GM12865 (cell line): ENCODE measurements around the gene MAVS.
A peak's percentile ranks its signal among the peaks of the same experiment; 100 is the strongest.

ENCODE experiments used
- DNase-seq: peaks from one replicate; pipeline ENCODE4 v3.0.0; 2010; ENCODE audit warnings: low read depth
- H3K4me3 ChIP-seq: 2 replicates; pipeline ENCODE4 v1.5.1; 2011; ENCODE audit warnings: mild to moderate bottlenecking, low read depth, low read length, control low read depth
- TF ChIP-seq, protein P1 (sequence below): IDR thresholded peaks from 2 replicates; pipeline ENCODE4 v1.5.1; 2011; ENCODE audit warnings: low read length, control low read depth, low read depth, inconsistent platforms; ENCODE audit not compliant: insufficient read depth; ENCODE audit errors: missing control alignments

Gene MAVS

DNA sequence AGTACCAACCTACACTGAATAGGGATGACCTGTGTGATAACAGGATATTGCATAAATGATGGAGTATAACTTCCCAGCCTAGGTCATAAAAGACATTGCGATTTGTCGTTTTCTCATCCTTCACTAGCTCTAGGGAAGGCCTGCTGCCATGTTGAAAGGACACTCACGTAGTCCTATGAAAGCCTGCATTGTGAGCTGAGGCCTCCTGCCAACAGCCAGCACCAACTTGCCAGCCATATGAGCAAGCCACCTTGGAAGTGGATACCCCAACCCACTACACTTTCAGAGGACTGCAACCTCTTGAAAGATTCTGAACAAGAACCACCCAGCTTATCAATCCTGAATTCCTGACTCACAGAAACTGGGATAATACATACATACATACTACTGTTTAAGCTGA, 39.1 kb downstream of the MAVS start:
- TF ChIP-seq, protein P1, sequence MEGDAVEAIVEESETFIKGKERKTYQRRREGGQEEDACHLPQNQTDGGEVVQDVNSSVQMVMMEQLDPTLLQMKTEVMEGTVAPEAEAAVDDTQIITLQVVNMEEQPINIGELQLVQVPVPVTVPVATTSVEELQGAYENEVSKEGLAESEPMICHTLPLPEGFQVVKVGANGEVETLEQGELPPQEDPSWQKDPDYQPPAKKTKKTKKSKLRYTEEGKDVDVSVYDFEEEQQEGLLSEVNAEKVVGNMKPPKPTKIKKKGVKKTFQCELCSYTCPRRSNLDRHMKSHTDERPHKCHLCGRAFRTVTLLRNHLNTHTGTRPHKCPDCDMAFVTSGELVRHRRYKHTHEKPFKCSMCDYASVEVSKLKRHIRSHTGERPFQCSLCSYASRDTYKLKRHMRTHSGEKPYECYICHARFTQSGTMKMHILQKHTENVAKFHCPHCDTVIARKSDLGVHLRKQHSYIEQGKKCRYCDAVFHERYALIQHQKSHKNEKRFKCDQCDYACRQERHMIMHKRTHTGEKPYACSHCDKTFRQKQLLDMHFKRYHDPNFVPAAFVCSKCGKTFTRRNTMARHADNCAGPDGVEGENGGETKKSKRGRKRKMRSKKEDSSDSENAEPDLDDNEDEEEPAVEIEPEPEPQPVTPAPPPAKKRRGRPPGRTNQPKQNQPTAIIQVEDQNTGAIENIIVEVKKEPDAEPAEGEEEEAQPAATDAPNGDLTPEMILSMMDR, result no peak
- DNase-seq, result no peak
- H3K4me3 ChIP-seq, result no peak overlapping the region

DNA sequence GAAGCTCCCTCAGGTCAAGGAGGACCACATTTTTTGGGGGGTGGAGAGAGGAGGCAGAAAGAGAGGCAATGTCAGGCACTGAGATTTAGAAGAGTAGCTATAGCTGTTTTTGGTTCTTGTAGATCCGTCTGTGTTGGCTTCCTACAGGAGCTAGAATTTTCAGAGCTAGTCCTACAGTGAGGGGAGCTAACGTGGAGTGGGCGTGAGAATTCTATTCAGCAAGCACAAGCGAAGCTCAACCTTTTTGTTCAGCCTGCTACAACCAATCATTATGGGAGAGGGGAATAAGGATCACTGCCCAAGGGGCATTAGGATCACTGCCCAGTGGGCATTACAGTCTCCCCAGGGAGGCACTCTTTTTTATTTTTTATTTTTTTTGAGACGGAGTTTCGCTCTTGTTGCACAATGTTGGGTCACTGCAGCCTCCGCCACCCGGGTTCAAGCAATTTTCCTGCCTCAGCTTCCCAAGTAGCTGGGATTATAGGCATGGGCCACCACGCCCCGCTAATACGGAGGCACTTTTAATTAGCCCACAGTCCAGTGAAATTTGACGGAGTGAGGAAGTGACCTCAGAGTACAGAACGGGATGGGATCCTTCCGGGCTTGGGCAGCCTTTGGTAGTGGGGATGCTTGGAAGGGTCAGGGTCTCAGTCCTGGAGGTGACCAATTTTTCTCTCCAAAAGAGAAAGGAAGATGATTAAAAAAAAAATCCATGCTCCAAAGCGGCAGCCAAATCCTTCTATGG, 41.4 kb downstream of the MAVS start:
- peak; percentile 37 for DNase-seq
- TF ChIP-seq, protein P1, result no peak
- H3K4me3 ChIP-seq, result peak overlapping the region; percentile 99

DNA sequence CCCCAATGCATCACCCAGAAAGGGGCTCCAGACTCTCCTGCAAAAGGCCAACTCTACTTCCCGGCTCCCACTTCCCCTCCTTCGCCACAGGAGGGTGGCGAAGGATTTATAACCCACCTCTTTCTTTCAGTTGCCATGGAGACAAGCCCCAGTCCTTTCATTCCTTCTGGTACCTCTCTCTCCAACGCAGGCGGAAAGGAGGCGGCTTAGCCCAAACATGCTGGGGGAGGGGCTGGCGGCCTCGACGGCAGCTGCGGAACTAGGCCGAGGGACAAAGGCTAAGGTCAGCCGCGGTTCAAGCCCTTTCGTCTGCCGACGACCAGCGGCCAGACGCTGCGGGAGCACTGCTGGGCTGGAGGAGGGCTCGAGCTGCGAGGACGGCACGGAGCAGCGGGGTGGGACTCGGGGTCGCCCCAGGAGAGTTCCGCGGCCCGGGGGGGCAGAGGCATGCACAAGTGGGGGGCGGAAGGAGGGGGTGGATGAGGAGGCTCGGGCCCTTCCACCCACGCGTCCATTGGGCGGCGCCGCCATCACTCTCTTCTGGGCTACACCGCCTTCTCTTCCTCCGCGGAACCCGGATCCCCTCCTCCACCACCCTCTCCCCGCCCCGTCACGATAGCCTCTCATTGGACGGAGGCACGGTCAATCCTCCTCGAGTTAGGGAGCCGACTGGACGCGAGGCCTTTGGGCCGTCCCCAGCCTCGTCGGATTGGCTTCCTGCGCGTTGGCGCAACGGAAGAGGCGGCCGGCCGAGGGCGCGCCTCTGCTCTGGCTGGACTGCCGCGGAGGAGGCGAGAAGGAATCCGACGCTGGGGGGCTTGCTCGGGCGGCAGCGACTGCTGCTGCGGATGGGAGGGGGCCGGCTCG, 42.2 kb downstream of the MAVS start, which contains the start of gene PANK2:
TSS of gene PANK2 (plus strand) at position 766 of the 867 bp plus-strand sequence.
- H3K4me3 ChIP-seq, result peak within 1 kb of the TSS; percentile 99
- TF ChIP-seq, protein P1, result peak; percentile 35
- peak; percentile 99 for DNase-seq

DNA sequence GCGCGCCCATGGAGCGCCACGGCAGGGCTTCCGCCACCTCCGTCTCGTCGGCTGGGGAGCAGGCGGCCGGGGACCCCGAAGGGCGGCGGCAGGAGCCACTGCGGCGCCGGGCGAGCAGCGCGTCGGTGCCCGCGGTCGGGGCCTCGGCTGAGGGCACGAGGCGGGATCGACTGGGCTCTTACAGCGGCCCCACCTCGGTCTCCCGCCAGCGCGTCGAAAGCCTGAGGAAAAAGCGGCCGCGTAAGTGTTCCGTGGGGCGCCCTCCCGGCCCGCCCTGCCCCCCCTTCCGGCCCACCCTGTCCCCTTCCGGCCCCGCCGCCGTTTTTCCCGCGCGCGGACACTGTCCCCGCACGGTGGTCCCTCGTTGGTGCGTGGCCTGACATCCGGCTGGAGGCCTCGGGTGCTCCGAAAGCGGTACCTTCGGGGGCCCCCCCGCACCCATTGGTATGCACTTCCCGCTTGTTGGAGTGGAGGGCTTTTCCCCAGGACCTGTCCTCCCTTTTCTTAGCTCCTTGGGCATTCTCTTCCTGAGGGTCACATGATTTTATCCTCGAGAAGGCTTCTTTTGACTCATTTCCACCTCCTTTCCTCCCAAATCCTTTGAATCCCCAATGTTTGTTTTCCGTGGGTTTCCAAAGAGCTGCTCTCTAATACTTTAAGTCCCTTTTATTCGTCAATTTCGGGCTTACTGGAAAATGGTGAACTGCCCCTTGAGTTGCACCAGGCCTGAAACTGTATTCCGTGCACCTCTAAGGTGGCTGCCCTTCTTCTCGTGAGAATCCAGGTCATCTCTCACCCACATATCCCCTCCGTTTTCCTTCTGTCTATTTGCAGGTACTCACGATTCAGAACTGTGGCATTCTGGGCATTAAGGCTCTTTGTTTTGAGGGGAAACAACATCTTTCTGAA, 43.1 kb downstream of the MAVS start:
- DNase-seq, result peak; percentile 73
- H3K4me3 ChIP-seq, result peak overlapping the region; percentile 99
- TF ChIP-seq, protein P1, result no peak

DNA sequence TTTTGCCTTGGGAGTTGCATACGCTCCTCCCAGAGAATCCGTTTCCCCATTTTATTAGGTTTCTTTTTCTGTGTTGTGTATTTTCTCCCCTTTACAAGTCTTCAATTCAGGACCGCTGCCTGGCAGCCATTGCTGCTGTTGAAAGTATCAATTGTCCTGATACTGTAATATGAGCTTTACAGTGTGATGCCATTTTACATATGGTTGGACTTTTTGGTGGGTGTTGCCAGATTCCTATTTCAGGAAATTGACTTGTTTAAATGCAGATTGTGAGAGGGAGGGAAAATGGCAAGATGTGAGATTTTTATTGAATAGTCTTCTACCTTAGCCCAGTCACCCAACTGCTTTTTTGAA, 43.7 kb downstream of the MAVS start:
- peak; percentile 39 for DNase-seq
- peak overlapping the region; percentile 99 for H3K4me3 ChIP-seq
- TF ChIP-seq, protein P1, result no peak
